ENCODE measurements around the gene RGS9. TPM values are rescaled to one million over a fixed set of nuclear protein-coding genes. Genes with fewer than 3 reads are reported as not detected.

RGS9 gene
- total and polyA plus RNA-seq, 10 of the 15 experiments (the other 5 are each of a cell fraction or from before 2014, with no cell fraction given): 1.1 to 10.6 (median 5.6) TPM

GRCh38 chr17:65137021-65137939, at the start of gene RGS9 (continued):
- no peak for TF ChIP-seq USF1 (IDR thresholded peaks at IDR 0.05; ENCODE audit: borderline replicate concordance, extremely low read length, insufficient read depth, low read depth, low read length)
- TF ChIP-seq RFX5 (IDR thresholded peaks at IDR 0.05; ENCODE audit: low read depth, low read length): no peak
- no peak for TF ChIP-seq RBBP5 (conservative IDR thresholded peaks at IDR 0.05)
- TF ChIP-seq SPI1 (IDR thresholded peaks at IDR 0.05; ENCODE audit: borderline replicate concordance, insufficient read depth, low read depth, low read length): no peak
- no peak for TF ChIP-seq ATF2 (IDR thresholded peaks at IDR 0.05; ENCODE audit: low read length)
- 0 out of 2 replicates have a peak, but pooled peaks have one; percentile 41 for TF ChIP-seq RCOR1 (conservative IDR thresholded peaks at IDR 0.05; ENCODE audit: low read depth, low read length)
- TF ChIP-seq SMAD1 (IDR thresholded peaks at IDR 0.05; ENCODE audit: low read depth, partially characterized antibody): no peak
- no peak for TF ChIP-seq EP300 (IDR thresholded peaks at IDR 0.05; ENCODE audit: borderline replicate concordance in 1 of 2, control insufficient read depth in 1 of 2, low read depth in 2 of 2, low read length in 2 of 2)
- TF ChIP-seq E2F8 (IDR thresholded peaks at IDR 0.05; ENCODE audit: low read depth, partially characterized antibody): no peak
- peak; percentile 79 for TF ChIP-seq LARP7 (IDR thresholded peaks at IDR 0.05)
- no peak for TF ChIP-seq JUNB (IDR thresholded peaks at IDR 0.05)
- no peak for TF ChIP-seq HDAC6 (IDR thresholded peaks at IDR 0.05; ENCODE audit: unreplicated experiment)
- 0 out of 4 replicates have a peak, but pooled peaks have one; percentile 16 to 29 for TF ChIP-seq IKZF2 (IDR thresholded peaks at IDR 0.05)
- peak; percentile 44; the same call in 1 of the 2 replicates for TF ChIP-seq TCF12 (IDR thresholded peaks at IDR 0.05; ENCODE audit: low read depth, low read length)
- TF ChIP-seq NR2C1 (IDR thresholded peaks at IDR 0.05): no peak
- no peak for TF ChIP-seq ZBED1 (IDR thresholded peaks at IDR 0.05; ENCODE audit: borderline replicate concordance)
- TF ChIP-seq BCL3 (IDR thresholded peaks at IDR 0.05; ENCODE audit: borderline replicate concordance, insufficient read depth, low read depth, low read length, poor library complexity, severe bottlenecking): no peak
- TF ChIP-seq POLR2A (IDR thresholded peaks at IDR 0.05; ENCODE audit: low read depth, low read length): no peak
- TF ChIP-seq CREM (IDR thresholded peaks at IDR 0.05; ENCODE audit: low read depth): no peak; the same call in 1 of the 2 replicates
- TF ChIP-seq SKIL (IDR thresholded peaks at IDR 0.05; ENCODE audit: low read depth, poor library complexity, severe bottlenecking): no peak
- no peak for TF ChIP-seq SIN3A (IDR thresholded peaks at IDR 0.05; ENCODE audit: low read depth, low read length)

All from GM12878 (cell line).